ENCODE results near the gene HSPA1L.

HSPA1L gene

GRCh38 chr6:31763619-31763940, 51.5 kb downstream of the HSPA1L start:
- TF ChIP-seq POLR2A (IDR thresholded peaks at IDR 0.05; ENCODE audit: low read depth, low read length): no peak
- DNase-seq (ENCODE audit: insufficient read length, low spot score): peak; percentile 59
- FAIRE-seq: peak; percentile 23

- no peak for FAIRE-seq
- no peak for DNase-seq (ENCODE audit: insufficient read length, low spot score)
- TF ChIP-seq POLR2A (IDR thresholded peaks at IDR 0.05; ENCODE audit: low read depth, low read length): no peak
Observed at GRCh38 chr6:31762878-31763618, 52.0 kb downstream of the HSPA1L start.

GRCh38 chr6:31762356-31762755, 52.7 kb downstream of the HSPA1L start, which contains the start of gene SAPCD1:
TSS of gene SAPCD1 (plus strand) at chr6:31762656. CDS start at chr6:31763055, 399 bp downstream.
- FAIRE-seq (no peak), DNase-seq (ENCODE audit: insufficient read length, low spot score) (no peak)
- TF ChIP-seq POLR2A (IDR thresholded peaks at IDR 0.05; ENCODE audit: low read depth, low read length): no peak

- FAIRE-seq (no peak), DNase-seq (ENCODE audit: insufficient read length, low spot score) (no peak)
- TF ChIP-seq POLR2A (IDR thresholded peaks at IDR 0.05; ENCODE audit: low read depth, low read length): no peak
Observed at GRCh38 chr6:31761343-31761742, 53.7 kb downstream of the HSPA1L start.

- DNase-seq (ENCODE audit: insufficient read length, low spot score): no peak
- FAIRE-seq: no peak
- TF ChIP-seq POLR2A (IDR thresholded peaks at IDR 0.05; ENCODE audit: low read depth, low read length): no peak
Observed at GRCh38 chr6:31760790-31761189, 54.3 kb downstream of the HSPA1L start.
